IPS-11a (cell line): ENCODE data around the gene IVD.
"Not testable (repeated sequence)": the region's sequence is repeated elsewhere in the genome, so short reads cannot be mapped to it uniquely, and the experiment has no call there.

Experiments
- H3K4me3 ChIP-seq: one replicate; pipeline ENCODE4 v1.5.1; 2013; ENCODE audit warnings: low read depth, low read length, control low read depth

The IVD gene

DNA sequence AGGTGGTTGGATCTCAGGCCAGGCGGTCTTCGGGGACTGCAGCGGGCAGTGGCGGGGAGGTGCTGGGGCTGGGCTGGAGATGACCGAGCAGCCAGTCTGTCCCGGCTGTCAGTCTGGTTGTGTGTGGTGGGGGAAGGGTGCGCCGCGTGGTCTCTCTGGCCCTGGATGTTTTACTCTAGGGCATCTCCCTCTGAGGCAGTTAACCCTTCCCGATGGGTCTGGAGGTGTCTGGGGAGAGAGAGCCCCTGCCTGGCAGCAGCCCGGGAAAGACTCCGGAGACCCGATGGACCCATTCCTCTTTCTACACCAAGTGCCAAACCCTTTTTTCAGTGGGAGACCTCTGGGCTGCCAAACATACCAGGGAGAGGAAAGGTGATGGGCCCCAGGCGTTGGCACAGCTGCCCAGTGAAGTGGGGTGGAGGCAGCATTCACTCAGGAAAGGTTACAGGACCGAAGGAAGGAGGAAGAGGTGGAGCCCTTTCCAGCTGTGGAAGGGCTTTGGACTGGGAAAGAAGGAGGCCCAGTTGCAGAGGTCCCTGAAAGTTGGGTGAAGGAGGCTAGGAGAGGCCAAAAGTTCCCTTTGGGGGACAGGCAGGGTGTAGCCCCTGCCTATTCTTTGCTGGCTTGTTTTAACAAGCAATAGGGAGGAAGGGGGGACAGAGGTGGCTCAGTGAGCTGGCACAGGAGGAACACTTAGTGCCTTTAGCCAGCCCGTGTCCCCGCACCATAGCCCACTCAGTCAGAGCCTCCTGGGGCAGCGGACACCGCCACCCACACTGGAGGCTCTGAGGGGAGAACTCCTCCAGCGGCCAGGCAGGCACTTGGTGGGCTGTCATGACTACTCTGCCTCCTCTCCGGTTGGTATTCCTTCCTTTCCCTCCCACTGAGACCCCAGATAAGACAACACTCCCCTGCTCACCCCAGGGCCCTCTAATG lies 32.4 kb downstream of the IVD start:
- H3K4me3 ChIP-seq, result peak overlapping the region; percentile 40

GRCh38 chr15:40438712-40439111 lies 33.1 kb downstream of the IVD start:
- H3K4me3 ChIP-seq, result no peak overlapping the region

DNA sequence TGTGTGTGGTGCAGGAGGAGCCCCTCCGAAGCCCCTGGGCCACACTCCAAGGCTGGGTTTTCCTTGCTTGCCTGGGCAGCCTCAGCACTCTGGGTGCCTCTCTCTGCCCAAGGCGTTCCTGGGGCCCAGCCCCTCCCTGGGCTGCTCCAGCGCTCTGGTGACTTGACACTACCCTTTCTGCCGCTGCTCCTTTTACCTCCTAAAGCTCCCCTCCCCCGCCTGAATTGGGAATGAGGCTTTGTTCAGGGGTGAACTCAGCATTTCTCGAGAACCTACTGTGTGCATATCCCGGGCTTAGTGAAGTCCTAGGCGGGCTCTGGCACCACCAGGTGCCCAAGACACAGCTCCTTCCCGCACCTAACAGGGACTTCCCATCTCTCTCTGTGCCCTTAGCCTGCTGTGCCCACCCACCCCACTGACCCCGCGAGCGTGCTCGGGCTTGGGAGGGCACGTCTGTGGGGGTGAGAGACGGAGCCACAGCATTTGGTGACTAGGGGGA lies 33.9 kb downstream of the IVD start:
- peak overlapping the region; percentile 55 for H3K4me3 ChIP-seq

DNA sequence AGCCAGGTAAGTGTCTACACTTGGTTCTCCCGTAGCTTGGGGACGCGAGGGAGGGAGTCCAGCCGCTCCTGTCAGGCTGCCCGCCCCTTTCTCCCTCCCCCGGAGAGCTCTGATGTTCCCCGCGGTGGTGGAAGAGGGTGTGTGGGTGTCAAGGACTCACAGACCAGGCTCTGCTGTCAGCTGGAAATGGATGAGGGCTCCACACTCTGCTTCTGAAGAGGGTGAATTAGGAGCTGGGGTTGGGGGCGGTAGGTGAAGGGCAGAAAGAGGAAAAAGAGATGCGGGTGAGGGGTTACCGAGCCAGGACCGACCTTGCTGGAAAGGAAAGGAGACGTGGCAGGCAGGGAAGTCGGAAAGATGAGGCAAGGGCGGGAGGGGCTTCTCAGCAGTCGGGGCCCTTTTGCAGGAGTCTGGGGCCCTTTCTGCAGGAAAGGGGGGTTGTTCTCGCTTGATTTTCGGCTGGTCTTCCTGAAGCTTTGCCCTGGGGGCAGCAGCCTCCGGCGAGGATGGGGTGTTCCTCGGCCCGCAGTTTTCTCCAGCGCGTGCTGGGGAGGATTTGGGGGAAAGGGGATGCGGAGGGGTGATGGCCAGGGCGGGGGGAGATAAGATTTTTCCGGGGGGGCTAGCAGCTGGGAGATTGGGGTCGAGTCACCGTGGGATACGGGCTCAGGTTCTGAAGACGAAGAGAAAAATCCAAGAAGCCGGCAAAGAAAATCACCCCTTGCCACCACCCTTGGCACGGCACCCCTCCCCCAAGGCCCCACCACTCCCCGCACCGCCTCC lies 34.6 kb downstream of the IVD start:
- peak overlapping the region; percentile 55 for H3K4me3 ChIP-seq

- H3K4me3 ChIP-seq, result peak within 1 kb of the TSS; percentile 65
Measured at GRCh38 chr15:40440743-40441564, 35.4 kb downstream of the IVD start, which contains the start of gene BAHD1. Gene BAHD1 (plus strand): TSS chr15:40440953. CDS start chr15:40458465, 17,512 bp downstream.

- peak overlapping the region; percentile 65 for H3K4me3 ChIP-seq
Measured at GRCh38 chr15:40441565-40442531, 36.3 kb downstream of the IVD start.

- no peak overlapping the region for H3K4me3 ChIP-seq
Measured at GRCh38 chr15:40443255-40443654, 37.7 kb downstream of the IVD start.

DNA sequence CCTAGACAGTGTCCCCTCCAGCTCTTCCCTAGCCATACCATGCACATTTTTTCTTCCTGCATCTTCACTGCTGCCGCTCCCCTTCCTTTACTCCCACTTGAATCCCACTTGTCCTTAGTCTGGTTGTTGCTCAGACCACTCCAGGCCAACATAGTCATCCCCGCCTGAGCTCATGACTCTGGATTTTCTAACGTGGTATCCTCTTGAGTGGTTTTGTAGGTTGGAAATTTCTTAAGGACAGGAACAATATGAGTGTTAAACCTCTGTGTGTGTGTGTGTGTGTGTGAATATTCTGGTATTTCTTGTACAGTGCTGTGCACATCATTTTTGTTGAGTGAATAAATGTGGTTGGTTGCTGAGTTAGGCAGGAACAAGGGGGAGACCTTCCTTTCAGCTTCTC lies 38.3 kb downstream of the IVD start:
- no peak overlapping the region for H3K4me3 ChIP-seq

DNA sequence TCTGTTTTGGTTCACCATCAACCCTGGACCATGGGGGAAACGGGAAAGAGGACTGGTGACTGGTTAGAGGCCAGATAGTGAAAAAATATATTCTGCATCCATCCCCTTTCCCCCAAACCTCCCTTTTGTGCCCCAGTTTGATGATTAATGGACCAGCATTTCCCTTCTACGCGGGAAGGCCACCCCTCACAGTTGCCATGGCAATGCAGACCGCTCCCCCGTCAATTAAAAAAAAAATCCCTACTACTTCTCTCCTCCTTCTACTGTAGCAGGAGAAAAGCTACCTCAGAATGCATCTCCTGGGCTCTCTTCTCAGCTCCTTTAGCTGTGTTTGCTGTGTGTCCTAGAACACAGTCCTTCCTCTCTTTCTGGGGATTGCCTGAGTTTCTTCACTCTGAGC lies 39.1 kb downstream of the IVD start:
- H3K4me3 ChIP-seq, result no peak overlapping the region

- no peak overlapping the region for H3K4me3 ChIP-seq
Measured at GRCh38 chr15:40445421-40445922, 39.9 kb downstream of the IVD start.

DNA sequence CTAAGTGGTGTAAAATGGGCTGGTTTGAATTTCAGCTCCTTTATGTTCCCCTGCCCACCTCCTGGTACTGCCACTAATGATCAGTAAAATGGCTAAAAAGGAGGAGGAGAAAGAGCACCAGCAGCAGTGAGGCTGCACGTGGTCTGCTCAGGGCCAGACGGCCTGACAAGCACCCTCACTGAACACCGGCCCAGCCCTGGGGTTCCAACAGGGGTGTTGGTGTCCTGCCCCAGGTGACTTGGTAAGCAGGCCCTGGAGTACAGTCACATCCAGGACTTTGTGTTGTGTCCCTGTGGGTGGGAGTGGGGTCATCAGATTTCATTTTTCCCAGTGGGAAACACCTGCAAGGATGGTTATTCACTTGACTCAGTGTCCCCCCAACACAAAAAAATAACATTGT lies 40.5 kb downstream of the IVD start:
- H3K4me3 ChIP-seq, result no peak overlapping the region

GRCh38 chr15:40448354-40448753 lies 42.8 kb downstream of the IVD start:
- no peak overlapping the region for H3K4me3 ChIP-seq

DNA sequence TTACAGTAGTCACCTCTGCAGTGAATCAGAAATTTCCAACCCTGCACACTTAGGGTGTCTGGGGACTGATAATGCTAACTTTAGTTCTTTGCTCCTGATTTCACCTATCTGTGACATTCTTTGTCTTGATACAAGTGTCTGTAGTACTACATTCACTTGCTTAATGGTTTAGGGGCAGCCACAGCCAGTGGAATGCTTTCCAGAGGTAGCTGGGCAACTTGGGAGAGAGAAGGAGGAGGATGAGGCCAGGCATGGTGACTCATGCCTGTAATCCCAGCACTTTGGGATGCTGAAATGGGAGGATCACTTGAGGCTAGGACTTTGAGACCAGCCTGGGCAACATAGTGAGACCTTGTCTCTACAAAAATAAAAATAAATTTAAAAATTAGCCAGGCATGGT lies 43.7 kb downstream of the IVD start:
- H3K4me3 ChIP-seq, result no peak overlapping the region

DNA sequence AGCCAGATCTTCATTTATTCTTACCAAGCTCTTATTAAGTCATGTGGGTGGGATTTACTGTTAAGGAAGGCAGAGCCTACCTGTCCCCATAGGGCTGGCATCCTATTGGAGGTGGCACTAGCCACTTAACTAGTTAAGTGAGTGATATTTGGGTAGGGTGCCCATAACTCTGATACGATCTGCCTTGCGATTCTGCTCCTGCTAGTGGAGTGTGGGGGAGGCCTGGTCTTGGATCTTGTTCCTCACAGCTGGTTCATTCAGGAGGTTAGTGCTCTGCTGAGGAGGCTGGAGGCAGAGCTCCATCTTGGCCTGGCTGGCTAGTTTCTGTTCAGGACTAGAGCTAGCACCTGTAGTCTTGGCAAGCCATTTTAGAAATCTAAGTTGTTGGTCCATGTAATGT lies 44.5 kb downstream of the IVD start:
- H3K4me3 ChIP-seq, result no peak overlapping the region

GRCh38 chr15:40451527-40452158 lies 46.0 kb downstream of the IVD start:
- no peak overlapping the region for H3K4me3 ChIP-seq

GRCh38 chr15:40452296-40453090 lies 46.9 kb downstream of the IVD start:
- H3K4me3 ChIP-seq, result no peak overlapping the region

DNA sequence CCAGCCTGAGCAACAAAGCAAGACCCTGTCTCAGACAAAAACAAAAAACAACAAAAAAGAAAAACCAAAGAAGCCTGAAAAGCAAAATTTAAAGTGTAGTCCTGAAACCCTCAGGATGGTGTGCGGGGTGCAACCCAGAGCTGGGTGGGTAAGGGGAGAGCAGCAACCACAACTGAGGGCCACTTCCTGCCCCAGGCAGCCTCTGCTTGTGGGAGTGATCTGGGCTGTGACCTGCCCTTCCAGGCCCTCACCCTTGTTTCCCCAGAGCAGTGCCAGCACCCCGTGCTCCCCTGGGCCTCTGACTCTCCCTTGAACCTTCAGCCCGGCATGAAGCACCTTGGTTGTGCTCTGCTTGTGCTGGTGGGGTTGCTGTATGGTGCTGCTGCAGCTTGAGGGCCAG lies 48.3 kb downstream of the IVD start:
- not testable (repeated sequence) for H3K4me3 ChIP-seq

DNA sequence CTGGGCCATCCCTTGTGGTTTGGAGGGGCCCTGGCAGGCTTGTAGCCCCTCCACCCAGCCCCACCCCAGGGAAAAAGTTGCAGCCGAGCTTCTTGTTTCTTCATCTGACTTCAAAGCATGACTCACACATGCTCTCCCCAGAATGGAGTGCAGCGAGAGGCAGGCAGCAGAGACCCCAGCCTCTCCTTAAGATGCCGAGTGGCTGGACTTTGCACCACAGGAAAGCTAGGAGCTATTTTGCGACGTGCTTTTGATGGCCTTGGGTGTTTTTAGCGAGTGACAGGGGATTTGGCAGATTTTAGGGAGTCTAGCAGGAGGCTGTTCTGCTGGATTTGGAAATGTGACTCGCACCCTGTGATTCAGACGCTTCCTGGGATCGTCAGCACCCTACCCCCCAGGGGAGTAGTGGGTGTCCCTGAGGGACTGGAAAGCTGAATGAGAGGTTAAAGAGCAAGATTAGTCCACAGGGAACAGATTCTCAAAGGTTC lies 49.4 kb downstream of the IVD start:
- H3K4me3 ChIP-seq, result no peak overlapping the region
